Regular cardiac myocyte (primary cell): ENCODE results near the gene MATN3. TPM values are rescaled to one million over a fixed set of nuclear protein-coding genes. Genes with fewer than 3 reads are reported as not detected.

Source experiments
- total RNA-seq: library from RNA; depleted of rRNA; stranded (reverse); fragments of >200 nt; gene quantifications from 2 replicates; pipeline ENCODE4 v1.2.3, GENCODE V29; 2014

MATN3 gene
- 0.28 and 0.58 TPM in 2 replicates for total RNA-seq

GRCh38 chr2:20012282-20013125 lies at the start of gene MATN3:
TSS of gene MATN3 (minus strand) at chr2:20012668. CDS start at chr2:20012631, 37 bp downstream.

DNA sequence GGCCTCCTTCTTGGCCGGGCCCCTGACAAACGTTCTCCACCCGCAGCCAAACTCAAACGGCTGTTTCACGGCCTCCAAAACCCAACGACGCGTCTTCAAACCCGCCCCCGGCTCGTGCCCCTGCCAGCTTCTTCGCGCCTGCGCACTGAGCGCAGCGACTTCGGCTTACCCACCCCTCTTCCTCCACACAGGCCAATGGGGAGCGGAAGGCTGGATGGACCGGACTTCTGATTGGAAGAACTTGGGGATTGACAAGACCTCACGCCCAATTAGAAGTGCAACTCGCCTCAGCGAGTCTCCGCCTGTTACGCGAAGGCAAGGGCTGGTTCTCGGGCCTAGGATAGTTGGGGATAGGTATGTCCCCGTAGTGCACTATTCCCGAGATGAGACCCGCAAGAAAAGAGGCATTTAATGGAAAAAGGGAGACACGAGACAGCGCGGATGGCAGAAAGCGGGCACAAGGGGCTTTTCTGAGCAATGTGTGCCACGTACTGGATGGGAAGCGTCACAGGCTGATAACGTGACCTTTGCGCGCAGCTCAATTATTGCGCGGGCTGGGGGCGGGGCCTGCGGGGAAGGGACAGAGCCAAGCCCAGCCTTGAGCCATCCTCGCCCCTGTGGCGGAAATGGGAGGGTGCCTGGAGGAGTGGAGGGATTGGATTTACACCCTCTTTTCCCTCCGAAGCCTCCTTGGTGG lies 39.2 kb upstream of the MATN3 start, which contains the start of gene LAPTM4A:
Gene LAPTM4A, minus strand, starts transcription at position 97 of the 697 bp plus-strand sequence. CDS start 108 bp downstream, outside the sequence.

DNA sequence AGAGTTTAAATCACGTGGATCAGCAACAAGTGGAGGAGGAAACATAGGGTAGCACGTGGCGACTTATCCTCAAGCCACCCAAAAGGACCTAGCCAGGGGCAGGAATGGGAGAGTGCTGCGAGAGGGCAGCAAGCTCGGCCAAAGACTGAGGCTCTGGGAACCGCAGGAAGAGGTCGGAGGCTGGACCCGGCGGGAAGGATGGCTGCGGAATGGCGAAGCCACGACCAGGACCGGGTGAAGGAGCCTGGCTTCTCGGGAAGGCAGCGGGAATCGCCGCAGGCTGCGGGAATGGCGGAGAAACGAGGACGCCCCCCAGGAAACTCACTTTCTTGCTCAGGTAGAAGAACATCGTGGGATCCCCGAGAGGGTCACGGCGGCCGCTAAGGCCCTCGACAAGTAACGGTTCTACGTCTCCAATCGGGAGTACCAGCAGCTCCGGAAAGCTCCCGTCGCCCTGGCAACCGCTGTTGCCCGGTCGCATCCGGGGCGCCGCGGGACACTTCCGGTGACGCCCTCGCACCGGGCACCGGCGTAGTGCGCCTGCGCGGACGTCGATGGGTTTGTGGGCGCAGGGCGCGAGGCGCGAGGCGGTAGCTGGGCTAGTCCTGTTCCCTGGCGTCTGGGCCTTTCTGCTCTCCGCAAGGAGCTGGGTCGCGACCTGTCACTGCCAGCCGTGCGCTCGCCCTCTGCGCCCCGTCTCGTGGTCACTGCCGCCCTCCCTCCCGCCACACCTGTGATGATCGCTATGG lies 22.6 kb downstream of the MATN3 start, which contains the start of gene WDR35:
Gene WDR35, minus strand, starts transcription at position 439 of the 749 bp plus-strand sequence. Its CDS starts 90 bp downstream, at position 349.

Other genes with a start within 250 kb of the MATN3 start
- gene TTC32, start 110.7 kb downstream of the MATN3 start, total RNA-seq = 4.2 and 7.0 TPM in 2 replicates
- 10.7 and 12.1 TPM in 2 replicates for gene WDR35, start 22.6 kb downstream of the MATN3 start, total RNA-seq
- gene LAPTM4A, start 39.0 kb upstream of the MATN3 start, total RNA-seq = 136 and 256 TPM in 2 replicates
- 14.4 and 19.6 TPM in 2 replicates for gene SDC1, start 212.5 kb upstream of the MATN3 start, total RNA-seq